ENCODE data around the gene USF2. TPM values are rescaled to one million over a fixed set of nuclear protein-coding genes. Genes with fewer than 3 reads are reported as not detected.
"Not testable (repeated sequence)": the region's sequence is repeated elsewhere in the genome, so short reads cannot be mapped to it uniquely, and the experiment has no call there.

USF2 gene
- total and polyA plus RNA-seq, 5 experiments from 2014 or later: 4.5 to 232 (median 6.9) TPM

DNA sequence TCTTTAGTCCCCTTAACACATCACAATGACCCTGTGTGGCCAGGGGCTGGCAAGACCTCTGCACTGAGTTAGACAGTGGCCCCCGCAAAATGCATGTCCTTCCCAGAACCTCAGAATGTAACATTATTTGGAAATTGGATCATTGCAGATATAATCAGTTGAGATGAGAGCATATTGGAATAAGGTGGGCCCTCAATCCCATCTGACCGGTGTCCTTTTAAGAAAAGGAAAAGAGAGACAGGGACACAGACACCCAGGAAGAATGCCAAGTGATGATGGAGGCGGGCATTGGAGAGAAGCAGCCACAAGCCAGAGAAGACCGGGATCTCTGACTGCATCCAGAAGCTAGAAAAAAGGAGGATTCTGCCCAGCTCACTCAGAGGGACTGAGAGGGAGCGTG is 42.0 kb upstream of the USF2 start:
- Mint-ChIP-seq H3K27me3 (no peaks in the 10 kb centered on the region), H3K4me1 (peaks cover 13 to 43% (median 23%) of the 10 kb centered on the region in 4 donors), H3K4me3 (no peak overlapping the region), H3K36me3 (no peaks in the 10 kb centered on the region), H3K27ac (peak overlapping the region in 3 of 10 donors; percentile 41 to 70 (median 49)), H3K9me3 (no peaks in the 10 kb centered on the region)
- DNase-seq (no peak), ATAC-seq (no peak)
- POLR2A ChIA-PET: interaction anchor here (0.6 to 1.6 kb wide), 2 partner anchors 10 to 15 kb away, joined by 4 read pairs; no protein-coding TSS in a partner anchor

- POLR2A ChIA-PET: interaction anchor here (0.7 to 1.2 kb wide), 5 partner anchors 9 to 60 kb away, joined by 3 to 4 read pairs (median 3); no protein-coding TSS in a partner anchor
- Mint-ChIP-seq H3K4me1 (peaks cover 8 to 32% (median 16%) of the 10 kb centered on the region in 4 donors), H3K36me3 (no peaks in the 10 kb centered on the region), H3K27ac (peak within 1 kb of the TSS in 4 of 10 donors; percentile 25 to 60 (median 37)), H3K4me3 (no peak within 1 kb of the TSS), H3K9me3 (no peaks in the 10 kb centered on the region), H3K27me3 (no peaks in the 10 kb centered on the region)
- ATAC-seq (no peak), DNase-seq (no peak)
Measured at GRCh38 chr19:35228177-35228930, 40.4 kb upstream of the USF2 start, which contains the start of gene FAM187B. FAM187B (minus strand) TSS chr19:35228739; CDS start chr19:35228680, 59 bp downstream.

DNA sequence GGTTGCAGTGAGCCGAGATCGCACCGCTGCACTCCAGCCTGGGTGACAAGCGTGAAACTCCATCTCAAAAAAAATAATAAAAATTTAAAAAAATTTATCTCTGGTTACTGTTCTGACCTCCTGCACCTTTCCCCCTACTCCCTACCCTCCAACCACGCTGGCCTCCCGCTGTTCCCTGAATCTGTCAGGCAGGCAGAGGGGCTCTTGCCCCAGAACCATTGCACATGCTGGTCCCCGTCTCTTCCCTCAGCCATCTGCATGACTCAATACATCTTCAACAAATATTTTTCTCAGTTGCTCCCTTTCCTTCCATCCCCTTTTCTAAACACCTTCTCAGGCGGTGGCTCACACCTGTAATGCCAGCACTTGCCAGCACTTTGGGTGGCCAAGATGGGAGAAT is 39.2 kb upstream of the USF2 start:
- no peaks in the 10 kb centered on the region for H3K9me3 Mint-ChIP-seq
- H3K27ac Mint-ChIP-seq: peak overlapping the region in 2 of 10 donors; percentile 6 to 8
- ATAC-seq (no peak), DNase-seq (no peak)
- POLR2A ChIA-PET: interaction anchor here (0.7 to 1.2 kb wide), 2 partner anchors 11 to 202 kb away, joined by 4 read pairs; no protein-coding TSS in a partner anchor
- no peaks in the 10 kb centered on the region for H3K27me3 Mint-ChIP-seq
- H3K4me3 Mint-ChIP-seq: no peak overlapping the region
- H3K4me1 Mint-ChIP-seq: peaks cover 6 to 24% (median 9%) of the 10 kb centered on the region in 4 donors
- no peaks in the 10 kb centered on the region for H3K36me3 Mint-ChIP-seq

DNA sequence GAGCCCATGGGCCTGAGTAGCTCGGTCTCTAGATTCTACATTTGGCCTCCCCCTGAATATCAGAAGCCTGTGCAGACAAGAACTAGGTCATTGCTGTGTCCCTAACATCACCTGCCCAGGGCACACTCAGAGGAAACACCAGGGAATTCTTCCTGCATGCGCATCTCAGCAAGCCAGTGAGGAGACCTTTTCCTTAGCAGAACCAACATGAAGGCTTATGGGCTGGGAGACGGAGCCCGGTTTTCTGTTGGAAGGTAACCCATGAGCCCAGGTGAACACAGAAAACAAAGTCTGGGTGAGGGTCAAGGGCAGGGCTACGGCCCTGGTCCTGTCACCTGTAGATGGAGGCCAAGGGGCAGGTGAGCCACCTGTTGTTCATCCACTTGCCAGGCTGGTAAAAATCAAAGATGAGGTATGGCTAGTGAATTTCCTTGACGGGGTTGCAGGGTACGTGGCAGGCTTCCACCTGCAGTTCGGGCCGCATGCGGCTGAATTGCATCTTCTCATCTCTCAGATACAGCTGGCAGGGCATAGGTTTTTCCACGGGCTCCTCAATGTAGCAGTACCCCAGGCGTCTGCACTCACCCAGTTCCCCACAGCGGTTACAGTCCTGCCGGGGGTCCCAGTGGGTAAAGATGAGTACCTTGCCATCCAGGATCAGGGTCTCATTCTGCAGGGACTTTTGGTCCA is 36.7 kb upstream of the USF2 start:
- peaks cover 5 to 10% (median 6%) of the 10 kb centered on the region in 4 donors for H3K4me1 Mint-ChIP-seq
- H3K27ac Mint-ChIP-seq: peak overlapping the region in 1 of 10 donors; percentile 60
- DNase-seq (no peak), ATAC-seq (no peak)
- POLR2A ChIA-PET: interaction anchor here (0.6 to 13.4 kb wide), 5 partner anchors 8 to 106 kb away, joined by 3 to 234 read pairs (median 3); no protein-coding TSS in a partner anchor
- H3K4me3 Mint-ChIP-seq: no peak overlapping the region
- no peaks in the 10 kb centered on the region for H3K27me3 Mint-ChIP-seq
- H3K36me3 Mint-ChIP-seq: peaks cover 0 to 3% (median 0%) of the 10 kb centered on the region in 3 donors
- peaks cover 0 to 2% (median 0%) of the 10 kb centered on the region in 9 donors for H3K9me3 Mint-ChIP-seq

- H3K36me3 Mint-ChIP-seq: peaks cover 0 to 3% (median 0%) of the 10 kb centered on the region in 3 donors
- no peak overlapping the region for H3K4me3 Mint-ChIP-seq
- peak overlapping the region in 6 of 10 donors; percentile 1 to 91 (median 44) for H3K27ac Mint-ChIP-seq
- H3K4me1 Mint-ChIP-seq: peaks cover 5 to 10% (median 6%) of the 10 kb centered on the region in 4 donors
- ATAC-seq (no peak), DNase-seq (no peak)
- POLR2A ChIA-PET: interaction anchor here (0.6 to 13.4 kb wide), 4 partner anchors 16 to 1098 kb away, joined by 3 to 234 read pairs (median 3); no protein-coding TSS in a partner anchor
- H3K9me3 Mint-ChIP-seq: peaks cover 0 to 2% (median 0%) of the 10 kb centered on the region in 9 donors
- H3K27me3 Mint-ChIP-seq: no peaks in the 10 kb centered on the region
Measured at GRCh38 chr19:35232912-35233311, 35.9 kb upstream of the USF2 start.

DNA sequence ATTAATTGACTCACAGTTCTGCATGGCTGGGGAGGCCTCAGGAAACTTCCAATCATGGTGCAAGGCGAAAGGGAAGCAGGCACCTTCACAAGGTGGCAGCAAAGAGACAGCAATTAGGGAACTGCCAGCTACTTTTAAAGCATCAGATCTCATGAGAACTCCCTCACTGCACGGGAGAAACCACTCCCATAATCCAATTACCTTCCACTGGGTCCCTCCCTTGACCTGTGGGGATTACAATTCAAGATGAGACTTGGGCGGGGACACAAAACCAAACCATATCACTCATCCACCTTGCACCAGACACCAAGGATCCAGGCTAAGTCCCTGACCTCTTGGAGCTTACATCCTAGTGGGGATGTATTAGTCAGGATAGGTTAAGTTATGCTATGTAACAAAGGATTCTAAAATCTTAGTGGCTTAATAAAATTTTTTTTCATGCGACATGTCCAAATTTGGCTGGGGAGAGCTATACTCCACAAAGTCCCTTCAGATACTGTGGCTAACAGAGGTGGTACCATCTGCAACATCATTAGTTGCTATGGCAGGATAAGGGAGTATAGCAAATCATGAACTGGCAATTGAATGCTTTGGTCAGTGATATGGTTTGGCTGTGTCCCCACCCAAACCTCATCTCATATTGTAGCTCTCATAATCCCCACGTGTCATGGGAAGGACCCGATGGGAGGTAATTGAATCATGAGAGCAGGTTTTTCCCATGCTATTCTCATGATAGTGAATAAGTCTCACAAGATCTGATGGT is 31.9 kb upstream of the USF2 start:
- H3K27me3 Mint-ChIP-seq: no peaks in the 10 kb centered on the region
- peaks cover 19 to 35% (median 32%) of the 10 kb centered on the region in 4 donors for H3K4me1 Mint-ChIP-seq
- DNase-seq (peak in 1 of 10 donors; percentile 66), ATAC-seq (no peak)
- H3K36me3 Mint-ChIP-seq: peaks cover 0 to 13% (median 12%) of the 10 kb centered on the region in 3 donors
- H3K4me3 Mint-ChIP-seq: no peak overlapping the region
- peaks cover 0 to 15% (median 12%) of the 10 kb centered on the region in 9 donors for H3K9me3 Mint-ChIP-seq
- H3K27ac Mint-ChIP-seq: peak overlapping the region in 8 of 10 donors; percentile 8 to 72 (median 62)
- POLR2A ChIA-PET: interaction anchor here (0.6 to 13.4 kb wide), 16 partner anchors 9 to 1889 kb away, joined by 3 to 234 read pairs (median 4); partner anchors contain the start of genes FXYD5 and USF2

DNA sequence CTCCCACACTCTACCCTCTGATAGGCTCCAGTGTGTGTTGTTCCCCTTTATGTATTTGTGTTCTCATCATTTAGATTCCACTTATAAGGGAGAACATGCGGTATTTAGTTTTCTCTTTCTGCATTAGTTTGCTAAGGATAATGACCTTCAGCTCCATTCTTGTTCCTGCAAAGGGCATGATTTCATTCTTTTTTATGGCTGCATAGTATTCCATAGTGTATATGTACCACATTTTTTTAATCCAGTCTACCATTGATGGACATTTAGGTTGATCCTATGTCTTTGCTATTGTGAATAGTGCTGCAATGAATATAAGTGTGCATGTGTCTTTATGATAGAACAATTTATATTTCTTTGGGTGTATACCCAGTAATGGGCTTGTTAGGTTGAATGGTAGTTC is 29.2 kb upstream of the USF2 start:
- not testable (repeated sequence) for H3K27me3 Mint-ChIP-seq, ATAC-seq, DNase-seq
- Mint-ChIP-seq H3K9me3 (peaks cover 0 to 27% (median 20%) of the 10 kb centered on the region in 9 donors), H3K4me3 (peak overlapping the region in 3 of 10 donors; percentile 58 to 74 (median 62)), H3K4me1 (peaks cover 20 to 35% (median 32%) of the 10 kb centered on the region in 4 donors), H3K27ac (peak overlapping the region; percentile 83 to 98 (median 91)), H3K36me3 (peaks cover 0 to 22% (median 19%) of the 10 kb centered on the region in 3 donors)
- POLR2A ChIA-PET: interaction anchor here (0.8 to 13.4 kb wide), 14 partner anchors 12 to 239 kb away, joined by 3 to 234 read pairs (median 4); partner anchors contain the start of genes FXYD5, FXYD7, GRAMD1A and USF2

GRCh38 chr19:35240327-35240726 is 28.4 kb upstream of the USF2 start:
- Mint-ChIP-seq H3K9me3 (peaks cover 0 to 25% (median 20%) of the 10 kb centered on the region in 9 donors), H3K36me3 (peaks cover 0 to 19% (median 19%) of the 10 kb centered on the region in 3 donors), H3K27ac (peak overlapping the region; percentile 83 to 98 (median 91)), H3K4me1 (peaks cover 19 to 34% (median 30%) of the 10 kb centered on the region in 4 donors), H3K27me3 (no peaks in the 10 kb centered on the region), H3K4me3 (peak overlapping the region; percentile 25 to 75 (median 60))
- peak in 6 of 10 donors; percentile 13 to 75 (median 58) for DNase-seq
- POLR2A ChIA-PET: interaction anchor here (0.6 to 13.4 kb wide), 19 partner anchors 8 to 564 kb away, joined by 3 to 234 read pairs (median 4); partner anchors contain the start of genes FXYD5, FXYD7, GRAMD1A and USF2
- ATAC-seq: peak; percentile 94 to 97

- Mint-ChIP-seq H3K27ac (peak overlapping the region; percentile 47 to 98 (median 87)), H3K36me3 (peaks cover 0 to 19% (median 19%) of the 10 kb centered on the region in 3 donors), H3K9me3 (peaks cover 0 to 25% (median 20%) of the 10 kb centered on the region in 9 donors), H3K4me1 (peaks cover 17 to 34% (median 30%) of the 10 kb centered on the region in 4 donors), H3K27me3 (no peaks in the 10 kb centered on the region), H3K4me3 (peak overlapping the region in 1 of 10 donors; percentile 62)
- DNase-seq: no peak
- POLR2A ChIA-PET: interaction anchor here (0.6 to 13.4 kb wide), 9 partner anchors 10 to 227 kb away, joined by 3 to 234 read pairs (median 5); partner anchors contain the start of genes FXYD5, FXYD7 and USF2
- ATAC-seq: no peak
Measured at GRCh38 chr19:35241417-35241816, 27.3 kb upstream of the USF2 start.

DNA sequence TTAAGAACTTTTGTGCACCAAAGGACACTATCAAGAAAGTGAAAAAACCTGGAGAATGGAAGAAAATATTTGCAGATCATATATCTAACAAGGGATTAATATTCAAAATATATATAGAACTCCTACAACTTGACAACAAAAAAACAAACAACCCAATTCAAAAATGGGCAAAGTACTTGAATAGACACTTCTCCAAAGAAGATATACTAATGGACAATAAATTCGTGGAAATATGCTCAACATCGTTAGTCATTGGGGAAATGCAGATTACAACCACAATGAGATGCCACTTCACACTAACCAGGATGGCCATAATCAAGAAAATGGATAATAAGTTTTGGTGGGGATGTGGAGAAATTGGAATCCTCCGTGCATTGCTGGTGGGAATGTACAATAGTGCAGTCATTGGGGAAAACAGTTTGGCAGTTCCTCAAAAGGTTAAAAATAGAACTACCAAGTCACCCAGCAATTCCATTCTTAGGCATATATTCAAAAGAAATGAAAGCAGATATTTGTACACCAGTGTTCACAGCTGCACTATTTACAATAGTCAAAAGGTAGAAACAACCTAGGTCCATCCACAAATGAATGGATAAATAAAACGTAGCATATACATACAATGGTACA is 22.2 kb upstream of the USF2 start:
- peaks cover 0 to 2% (median 0%) of the 10 kb centered on the region in 5 donors for H3K27me3 Mint-ChIP-seq
- peaks cover 0 to 15% (median 7%) of the 10 kb centered on the region in 9 donors for H3K9me3 Mint-ChIP-seq
- H3K36me3 Mint-ChIP-seq: peaks cover 10 to 22% (median 10%) of the 10 kb centered on the region in 3 donors
- peak overlapping the region in 5 of 10 donors; percentile 2 to 99 (median 67) for H3K27ac Mint-ChIP-seq
- peak overlapping the region in 8 of 10 donors; percentile 63 to 98 (median 94) for H3K4me3 Mint-ChIP-seq
- no peak for DNase-seq
- peaks cover 21 to 43% (median 37%) of the 10 kb centered on the region in 4 donors for H3K4me1 Mint-ChIP-seq
- no peak for ATAC-seq
- POLR2A ChIA-PET: interaction anchor here (1.9 kb wide), 1 partner anchor 40 kb away, joined by 6 read pairs; no protein-coding TSS in a partner anchor
